ENCODE results near the gene FNBP1. TPM values are rescaled to one million over a fixed set of nuclear protein-coding genes. Genes with fewer than 3 reads are reported as not detected.

FNBP1 gene
- total RNA-seq, 1 experiment from 2014 or later = 2.4 TPM

DNA sequence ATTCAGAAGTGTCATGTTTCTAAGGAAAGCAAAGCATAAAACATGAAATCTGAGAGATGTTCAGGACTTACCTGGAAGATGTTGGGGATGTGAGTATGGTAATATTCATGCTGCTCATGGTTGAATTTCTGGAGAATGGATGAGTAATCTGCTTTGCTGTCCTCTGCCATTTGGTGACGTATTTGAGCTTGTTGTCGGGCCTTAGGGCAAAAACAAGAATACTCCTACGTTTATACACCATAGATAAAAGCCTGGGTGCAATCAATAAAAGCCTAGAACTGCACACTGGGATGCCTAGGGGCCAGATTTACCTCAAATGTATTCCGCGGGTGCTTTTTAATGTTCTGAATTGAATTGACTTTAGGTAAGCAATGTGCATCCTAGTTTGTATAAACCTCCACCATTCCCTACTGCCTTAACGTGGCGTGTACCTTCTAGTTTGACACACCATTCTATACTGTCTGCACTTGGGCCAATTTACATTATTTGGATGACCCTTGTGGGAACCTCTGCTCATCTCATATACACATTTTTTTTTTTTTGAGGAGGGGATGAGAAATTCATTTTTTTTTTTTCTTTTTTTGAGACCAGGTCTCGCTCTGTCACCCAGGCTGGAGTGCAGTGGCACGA lies 113.4 kb downstream of the FNBP1 start:
- no peak for DNase-seq (ENCODE audit: low spot score)

DNA sequence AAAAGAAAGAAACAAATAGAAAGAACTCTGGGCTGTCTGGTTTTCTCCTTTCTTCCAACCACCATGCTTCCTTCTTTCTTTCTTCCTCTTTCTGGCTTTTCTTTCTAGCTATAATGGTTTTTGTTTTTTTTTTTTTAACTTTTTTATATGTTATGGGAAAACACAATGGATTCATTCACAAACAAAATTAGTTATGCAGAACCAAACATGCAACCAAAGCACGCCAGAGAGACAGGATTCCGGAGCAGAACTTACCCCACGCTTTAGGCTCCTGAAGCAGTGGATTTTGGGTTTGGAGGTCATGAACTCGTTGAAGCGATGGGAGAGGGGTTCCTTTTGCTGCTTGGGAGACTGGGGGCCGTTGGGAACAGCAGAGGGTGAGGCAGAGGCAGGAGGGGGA lies 119.4 kb downstream of the FNBP1 start:
- DNase-seq (ENCODE audit: low spot score) = no peak

DNA sequence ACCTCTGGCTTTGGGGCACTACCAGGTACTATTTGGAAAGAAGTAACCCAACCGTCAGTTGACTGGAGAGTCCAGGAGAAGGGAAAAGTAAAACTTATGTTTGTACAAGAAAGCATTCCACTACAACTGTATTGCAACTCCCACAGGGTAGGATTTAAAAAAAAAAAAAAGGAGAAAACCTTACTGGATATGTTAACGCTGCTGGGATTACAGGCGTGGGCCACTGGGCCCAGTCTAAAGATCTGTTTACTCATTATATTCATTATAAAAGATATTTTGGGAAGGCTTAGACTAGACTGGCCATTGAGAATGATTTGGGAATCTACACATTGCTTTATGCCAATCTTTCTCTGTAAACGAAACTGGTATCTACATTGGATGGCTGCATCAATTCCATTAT lies 121.1 kb downstream of the FNBP1 start:
- no peak for DNase-seq (ENCODE audit: low spot score)

DNA sequence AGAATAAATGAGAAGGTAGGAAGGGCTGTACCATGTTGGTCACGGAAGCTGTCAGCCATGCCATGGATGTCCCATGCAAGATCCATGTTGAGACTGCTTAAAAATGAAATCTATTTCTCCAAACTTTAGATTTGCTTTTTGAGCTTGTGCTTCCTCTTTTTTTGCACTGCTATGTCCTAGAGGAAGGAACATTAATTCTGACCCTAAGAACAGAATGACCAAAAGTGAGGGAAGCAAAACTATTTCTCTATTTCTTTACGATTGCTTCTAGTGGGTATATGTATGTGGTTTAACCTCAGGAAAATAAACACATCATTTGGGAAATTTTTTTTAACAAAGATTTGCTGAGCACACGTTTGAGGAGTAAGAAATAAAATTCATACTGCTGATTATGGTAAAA lies 123.1 kb downstream of the FNBP1 start:
- DNase-seq (ENCODE audit: low spot score) = no peak

DNA sequence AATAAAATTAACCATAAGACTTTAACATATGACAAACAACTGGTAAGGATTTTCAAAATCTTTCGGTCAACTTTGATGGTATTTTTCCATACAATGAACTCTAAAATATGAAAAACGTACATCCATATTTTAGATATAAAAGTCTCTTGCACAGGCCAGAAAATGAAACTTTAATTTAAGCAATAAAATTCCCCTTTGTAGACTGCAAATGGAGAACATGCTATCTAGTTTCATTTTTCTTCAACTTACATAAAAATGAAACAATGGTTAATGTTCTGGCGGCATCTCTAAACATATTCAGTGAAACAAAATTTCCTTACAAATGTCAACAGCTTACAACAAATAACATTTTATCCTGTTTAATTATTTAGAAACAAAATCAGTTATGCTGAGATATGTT lies 123.7 kb downstream of the FNBP1 start:
- no peak for DNase-seq (ENCODE audit: low spot score)

DNA sequence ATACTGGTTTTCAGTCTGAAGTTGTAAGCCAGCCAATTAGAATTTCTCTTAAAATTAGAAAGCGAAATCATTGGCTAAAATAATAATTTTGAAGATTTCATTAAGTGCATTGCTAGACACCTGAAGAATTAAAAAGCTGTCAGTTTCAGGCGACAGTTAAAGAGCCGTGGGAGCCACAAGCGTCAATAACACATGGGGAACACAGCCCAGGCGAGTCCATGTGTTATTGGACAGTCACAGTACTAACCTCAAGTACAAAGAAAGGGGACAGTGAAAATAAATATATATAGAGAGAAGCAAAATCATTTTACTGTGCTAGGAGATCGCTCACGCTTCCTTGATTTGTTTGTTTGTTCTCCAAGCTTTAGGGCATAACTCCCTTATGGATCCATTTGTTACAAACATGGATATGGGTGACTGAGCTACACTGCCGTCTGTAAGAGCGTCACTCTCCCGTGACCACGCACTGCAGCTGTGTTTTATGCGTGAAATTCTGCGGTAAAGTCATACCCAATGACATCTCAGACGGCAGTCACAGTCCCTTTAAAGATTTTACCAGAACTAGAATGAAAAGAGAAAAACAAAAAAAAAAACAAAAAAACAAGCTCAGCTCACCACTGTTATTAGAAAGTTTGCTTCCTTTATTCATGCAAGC lies 124.6 kb downstream of the FNBP1 start:
- DNase-seq (ENCODE audit: low spot score) = no peak

DNA sequence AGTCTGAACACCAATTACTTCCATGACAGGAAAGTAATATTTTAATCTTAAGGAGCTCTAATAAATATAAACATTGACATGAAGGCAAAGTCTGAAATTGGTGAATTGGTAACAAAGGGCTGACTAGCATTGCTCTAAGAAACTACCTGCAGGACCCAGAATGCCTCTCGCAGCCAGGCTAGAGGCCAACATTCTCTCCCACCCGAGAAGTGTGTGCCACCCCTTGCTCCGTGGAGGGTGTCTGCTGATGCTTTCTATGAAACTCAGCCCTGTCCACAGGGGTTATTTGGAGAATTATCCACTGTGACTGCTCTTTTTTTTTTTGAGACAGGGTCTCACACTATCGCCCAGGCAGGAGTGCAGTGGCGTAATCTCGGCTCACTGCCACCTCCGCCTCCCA lies 126.3 kb downstream of the FNBP1 start:
- DNase-seq (ENCODE audit: low spot score) = no peak

DNA sequence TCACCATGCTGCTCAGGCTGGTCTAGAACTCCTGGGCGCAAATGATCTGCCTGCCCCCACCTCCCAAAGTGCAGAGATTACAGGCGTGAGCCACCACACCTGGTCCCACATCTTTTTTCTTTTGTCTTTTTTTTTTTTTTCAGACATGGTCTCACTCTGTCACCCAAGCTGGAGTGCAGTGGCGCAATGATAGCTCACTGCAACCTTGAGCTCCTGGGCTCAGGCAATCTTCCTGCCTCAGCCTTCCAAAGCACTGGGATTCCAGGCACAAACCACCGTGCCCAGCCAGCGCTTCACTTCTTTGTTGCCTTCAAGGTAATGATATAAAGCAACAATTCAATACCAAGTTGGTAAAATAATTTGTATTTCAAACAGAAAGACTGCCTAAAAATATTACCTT lies 128.9 kb downstream of the FNBP1 start:
- DNase-seq (ENCODE audit: low spot score) = no peak

DNA sequence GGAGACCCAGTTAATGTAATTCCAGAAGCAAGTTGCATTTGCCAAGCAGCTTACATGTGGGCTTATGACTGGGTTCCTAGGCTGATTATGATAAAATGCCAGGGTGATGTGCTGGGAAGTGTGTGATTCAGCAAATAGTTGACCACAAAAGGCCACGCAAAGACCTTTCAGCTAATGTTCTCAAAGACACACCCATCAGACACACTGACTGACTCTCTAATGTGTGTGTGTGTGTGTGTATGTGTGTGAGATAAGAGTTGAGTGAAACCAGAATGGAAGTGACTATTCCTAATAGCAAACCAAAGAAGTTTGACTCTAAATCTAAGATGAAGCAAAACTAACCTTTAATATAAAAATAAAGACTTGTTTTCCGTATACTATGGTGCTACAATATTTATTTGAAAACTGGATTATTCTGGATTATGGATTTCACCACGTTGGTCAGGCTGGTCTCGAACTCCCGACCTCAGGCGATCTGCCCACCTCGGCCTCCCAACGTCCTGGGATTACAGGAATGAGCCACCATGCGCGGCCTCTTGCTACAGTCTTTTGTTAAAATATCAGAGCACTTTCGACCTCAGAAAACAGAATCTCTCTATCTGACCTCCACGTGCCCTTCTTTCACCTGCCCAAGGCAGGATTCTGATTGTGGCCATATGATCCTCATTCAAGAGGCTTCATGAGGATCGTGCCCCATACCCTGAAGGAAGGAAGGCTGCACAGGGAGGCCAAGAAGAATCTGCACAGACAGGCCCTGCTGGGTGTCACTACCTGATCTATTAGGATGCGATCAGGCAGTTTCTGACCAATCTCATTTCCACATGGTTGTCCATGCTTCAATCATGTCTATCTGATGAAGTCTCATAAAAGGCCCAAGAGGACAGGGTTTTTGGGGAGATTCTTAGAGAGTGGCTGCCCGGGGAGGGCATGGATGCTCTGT lies 132.1 kb downstream of the FNBP1 start:
- peak; percentile 12 for DNase-seq (ENCODE audit: low spot score)

DNA sequence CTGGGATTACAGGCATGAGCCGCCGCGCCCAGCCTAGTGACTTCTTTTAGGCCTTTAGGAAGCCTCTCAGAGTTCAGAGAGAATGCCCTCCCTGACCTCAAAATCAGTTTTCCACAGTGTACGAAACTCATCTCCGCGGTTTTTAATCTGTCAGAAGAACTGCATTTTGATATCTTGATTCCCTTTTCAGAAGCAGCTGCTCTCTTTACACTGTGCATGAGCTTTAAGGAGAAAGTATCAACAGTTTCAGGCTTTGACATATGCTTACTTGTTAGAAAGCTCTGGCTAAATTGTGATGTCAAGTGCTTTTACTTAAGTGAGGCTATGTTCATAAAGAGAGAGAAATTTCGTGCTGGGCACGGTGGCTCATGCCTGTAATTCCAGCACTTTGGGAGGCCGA lies 133.1 kb downstream of the FNBP1 start:
- no peak for DNase-seq (ENCODE audit: low spot score)

DNA sequence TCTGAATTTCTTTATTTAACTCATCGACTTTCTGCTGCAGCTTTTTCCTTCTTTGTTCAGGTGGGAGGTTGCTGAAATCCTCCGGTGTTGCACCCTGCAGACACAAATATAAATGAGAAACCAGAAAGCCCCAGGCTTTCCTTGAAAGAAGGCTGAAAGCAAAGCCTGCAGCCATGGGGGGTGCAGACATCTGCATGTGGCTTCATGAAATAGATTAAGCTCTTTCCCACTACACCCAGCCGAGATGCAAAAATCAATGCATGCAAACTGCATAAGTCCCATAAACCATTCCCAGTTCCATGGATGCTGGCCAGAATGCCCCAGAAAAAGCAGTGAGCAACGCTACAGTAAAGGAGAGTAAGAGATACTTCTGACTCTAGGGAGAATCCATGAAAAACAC lies 134.1 kb downstream of the FNBP1 start:
- no peak for DNase-seq (ENCODE audit: low spot score)

DNA sequence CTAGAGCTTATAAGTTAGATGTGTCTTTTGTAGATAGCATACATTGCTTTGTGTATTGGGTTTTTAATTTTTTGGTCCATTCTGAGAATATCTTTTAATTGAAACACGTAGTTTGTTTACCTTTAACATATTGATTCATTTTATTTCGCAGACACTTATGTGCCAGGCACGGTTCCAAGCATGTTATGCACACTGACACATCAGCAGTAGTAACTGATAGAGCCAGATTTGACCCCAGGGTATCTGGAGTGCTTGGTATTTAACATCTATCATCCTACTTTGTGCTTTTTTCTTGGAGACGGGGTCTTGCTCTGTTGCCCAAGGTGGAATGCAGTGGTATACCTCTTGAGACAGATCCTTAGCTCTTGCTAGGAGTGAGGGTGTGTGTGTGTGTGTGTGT lies 135.8 kb downstream of the FNBP1 start:
- DNase-seq (ENCODE audit: low spot score) = no peak

DNA sequence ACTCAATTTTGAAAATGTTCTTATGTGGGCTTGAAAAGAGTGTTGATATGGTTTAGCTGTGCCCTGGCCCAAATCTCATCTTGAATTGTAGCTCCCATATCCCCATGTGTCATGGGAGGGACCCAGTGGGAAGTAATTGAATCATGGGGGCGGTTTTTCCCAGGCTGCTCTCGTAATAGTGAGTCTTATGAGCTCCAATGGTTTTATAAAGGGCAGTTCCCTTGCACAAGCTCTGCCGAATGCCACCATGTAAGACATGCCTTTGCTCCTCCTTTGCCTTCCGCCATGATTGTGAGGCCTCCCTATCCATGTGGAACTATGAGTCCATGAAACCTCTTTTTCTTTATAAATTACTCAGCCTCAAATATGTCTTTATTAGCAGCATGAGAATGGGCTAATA lies 136.7 kb downstream of the FNBP1 start:
- DNase-seq (ENCODE audit: low spot score) = no peak

DNA sequence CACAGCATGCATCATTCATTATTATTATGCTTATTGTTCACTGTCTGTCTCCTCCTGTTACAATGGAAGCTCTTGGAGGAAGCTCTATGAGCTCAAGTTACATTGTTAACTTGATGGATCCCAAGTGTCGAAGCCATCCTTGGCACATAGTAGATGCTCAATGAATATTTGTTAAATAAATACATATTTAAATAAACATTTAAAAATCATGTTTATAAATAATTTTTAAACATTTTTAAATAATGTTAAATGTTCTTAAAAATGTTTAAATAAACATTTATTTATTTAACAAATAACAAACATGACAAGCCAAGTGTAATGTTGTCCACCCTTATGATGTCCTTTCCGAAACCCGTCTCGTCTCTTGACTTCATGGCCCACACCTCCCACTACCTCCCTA lies 138.3 kb downstream of the FNBP1 start:
- no peak for DNase-seq (ENCODE audit: low spot score)

DNA sequence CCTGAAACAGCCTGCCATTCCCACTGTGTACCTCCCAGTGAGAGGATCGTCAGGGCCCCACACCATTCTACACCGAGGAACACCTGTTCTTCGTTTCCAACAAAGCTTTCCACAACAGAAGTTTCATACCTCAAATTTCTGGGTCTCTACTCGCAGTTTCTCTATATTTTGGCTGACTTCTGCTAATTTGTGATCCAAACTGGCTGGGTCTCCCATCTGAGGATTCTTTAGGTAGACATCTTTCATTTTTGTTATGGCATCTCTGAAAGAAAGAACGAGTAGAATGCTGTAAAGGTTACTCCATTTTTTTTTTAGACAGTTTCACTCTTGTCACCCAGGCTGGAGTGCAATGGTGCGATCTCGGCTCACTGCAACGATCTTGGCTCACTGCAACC lies 140.3 kb downstream of the FNBP1 start:
- DNase-seq (ENCODE audit: low spot score) = no peak

DNA sequence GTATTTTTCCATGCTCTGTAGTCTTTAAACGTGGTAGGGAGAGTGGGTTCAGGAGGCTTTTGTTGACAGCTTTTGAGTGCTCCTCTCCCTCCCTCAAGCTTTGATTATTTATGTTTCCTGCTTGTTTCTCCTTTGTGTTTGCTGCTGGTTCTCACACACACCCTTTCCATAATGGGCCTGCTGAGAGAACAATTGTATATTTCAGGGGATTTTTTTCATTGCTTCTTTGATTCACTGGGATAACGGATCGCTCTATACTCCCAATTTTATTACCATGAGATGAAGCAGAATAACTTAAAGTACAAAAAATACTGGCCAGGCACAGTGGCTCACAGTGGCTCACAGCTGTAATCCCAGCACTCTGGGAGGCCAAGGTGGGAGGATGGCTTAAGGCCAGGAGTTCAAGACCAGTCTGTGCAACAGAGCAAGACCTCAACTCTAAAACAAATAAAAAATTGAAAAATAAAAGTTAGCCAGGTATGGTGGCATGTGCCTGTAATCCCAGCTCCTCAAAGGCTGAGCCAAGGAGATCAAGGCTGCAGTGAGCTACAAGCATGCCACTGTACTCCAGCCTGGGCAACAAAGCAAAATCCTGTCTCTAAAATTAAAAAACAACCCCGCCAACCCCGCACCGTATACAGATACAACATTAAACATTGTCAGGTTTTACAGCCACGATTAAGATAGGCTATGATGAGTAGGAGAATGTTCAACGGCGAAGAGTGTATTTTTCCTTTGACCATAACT lies 140.8 kb downstream of the FNBP1 start:
- no peak for DNase-seq (ENCODE audit: low spot score)

DNA sequence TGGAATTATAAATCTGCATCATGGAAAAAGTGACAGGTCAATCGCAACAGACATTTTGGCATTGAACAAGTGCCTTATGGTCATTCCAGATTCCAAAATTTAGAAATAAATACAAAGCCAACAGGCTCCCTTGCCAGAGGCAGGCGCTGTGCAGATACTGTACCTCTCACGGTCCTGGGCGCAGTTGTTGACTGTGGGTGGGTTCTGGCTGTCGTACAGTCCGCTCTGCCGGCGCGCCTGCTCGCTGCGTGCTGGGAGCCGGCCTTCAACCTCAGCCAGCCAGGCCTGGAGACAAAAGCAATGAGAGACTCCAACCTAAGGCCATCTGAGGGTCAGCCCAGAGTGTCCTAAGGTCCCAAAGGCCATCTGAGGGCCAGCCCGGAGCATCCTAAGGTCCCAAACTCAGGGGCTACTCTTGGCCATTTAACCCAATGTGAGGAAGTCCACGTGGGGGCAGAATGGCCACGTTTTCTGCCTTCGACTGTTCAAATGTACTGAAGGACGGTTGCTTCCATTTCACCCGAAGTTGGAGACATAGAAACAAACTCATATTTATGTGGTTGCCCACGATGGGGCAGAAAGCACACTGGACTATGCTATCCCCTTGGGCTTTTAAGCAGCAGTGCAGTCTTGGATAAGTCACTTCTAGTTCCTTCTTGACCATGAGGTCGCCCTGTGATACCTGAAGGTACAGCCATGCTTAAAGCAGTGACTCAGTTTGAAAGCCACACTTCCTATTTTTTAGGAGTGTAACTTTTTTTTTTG lies 142.5 kb downstream of the FNBP1 start:
- DNase-seq (ENCODE audit: low spot score) = no peak

DNA sequence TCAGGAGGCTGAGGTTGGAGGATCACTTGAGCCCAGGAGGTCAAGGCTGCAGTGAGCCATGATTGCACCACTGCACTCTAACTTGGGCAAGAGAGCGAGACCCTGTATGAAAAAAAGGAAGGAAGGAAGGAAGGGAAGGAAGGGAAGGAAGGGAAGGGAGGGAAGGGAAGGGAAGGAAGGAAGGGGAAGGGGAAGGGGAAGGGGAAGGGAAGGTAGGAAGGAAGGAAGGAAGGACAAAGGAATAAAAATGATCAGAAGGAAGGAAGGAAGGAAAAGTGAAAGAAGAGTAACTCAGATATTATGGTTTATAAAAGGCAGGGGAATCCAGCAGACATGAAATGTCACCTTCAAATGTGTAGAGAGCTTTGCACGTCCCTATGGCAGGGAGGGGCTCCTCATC lies 143.4 kb downstream of the FNBP1 start:
- DNase-seq (ENCODE audit: low spot score) = no peak

DNA sequence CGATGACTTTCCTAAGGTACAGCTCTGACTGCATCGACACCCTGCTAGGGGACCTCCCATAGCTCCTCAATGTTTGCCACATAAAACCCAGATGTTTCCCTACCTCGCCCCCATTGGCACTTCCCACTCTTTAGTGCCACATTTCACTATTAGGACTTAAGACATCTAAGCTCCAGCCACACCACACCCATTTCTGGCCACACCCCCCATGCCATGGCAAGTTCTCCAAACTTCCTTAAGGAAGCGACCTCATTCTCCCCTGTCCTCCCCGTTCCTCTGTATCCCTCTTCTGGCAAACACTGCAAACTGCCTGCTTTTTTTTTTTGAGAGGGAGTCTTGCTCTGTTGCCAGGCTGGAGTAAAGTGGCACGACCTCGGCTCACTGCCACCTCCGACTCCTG lies 144.8 kb downstream of the FNBP1 start:
- DNase-seq (ENCODE audit: low spot score) = peak; percentile 7

DNA sequence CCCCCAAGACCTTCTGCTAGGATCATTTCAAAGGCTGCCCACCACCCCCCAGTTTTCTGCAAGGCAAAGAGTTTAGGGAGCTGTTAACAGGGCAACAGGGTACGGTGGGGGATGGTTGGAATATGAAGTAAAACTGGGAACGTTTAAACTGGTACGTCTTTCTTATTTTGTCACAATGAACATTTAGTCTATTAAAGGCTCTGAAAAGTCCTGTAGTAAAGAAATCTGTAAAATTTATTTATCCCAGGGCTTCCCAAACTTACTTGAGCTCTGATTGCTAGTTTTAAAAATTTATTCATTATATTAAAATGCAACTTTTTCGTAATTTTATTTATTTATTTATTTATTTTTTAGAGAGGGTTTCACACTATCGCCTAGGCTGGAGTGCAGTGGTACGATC lies 145.7 kb downstream of the FNBP1 start:
- no peak for DNase-seq (ENCODE audit: low spot score)
